H1 (cell line): Measurements from ENCODE around the gene CNTN5. TPM values are rescaled to one million over a fixed set of nuclear protein-coding genes. Genes with fewer than 3 reads are reported as not detected.

ENCODE experiments used
- CBX8 ChIP-seq: fragments of 300-800, 300-1000 bp; sonication (generic); IDR thresholded peaks from 2 replicates; pipeline ENCODE4 v1.7.1; 2016; ENCODE audit warnings: low read depth, low read length, borderline replicate concordance
- EZH2 ChIP-seq: fragments of 200-600 bp; sonication (generic); IDR thresholded peaks from 2 replicates; pipeline ENCODE4 v1.7.1; 2012; ENCODE audit warnings: low read depth, mild to moderate bottlenecking, moderate library complexity, low read length, inconsistent platforms; ENCODE audit not compliant: severe bottlenecking
- HDAC2 ChIP-seq, 2 experiments: fragments of 300-600 bp in 1 of 2; sonication (generic) in 1 of 2; IDR thresholded peaks; 2 replicates each; pipeline ENCODE4 v1.6.1; 2011 to 2012; ENCODE audit warnings: low read depth in 2 of 2, low read length in 2 of 2, mild to moderate bottlenecking in 2 of 2, moderate library complexity in 2 of 2, borderline replicate concordance in 1 of 2, inconsistent platforms in 1 of 2
- polyA plus RNA-seq, 7 experiments: library from polyadenylated mRNA; depleted of rRNA in 3 of 7; stranded (reverse) in 5 of 7; unstranded in 2 of 7; fragments of >200 nt in 5 of 7; fragments of 200-250 nt in 2 of 7; gene quantifications; 1 replicate in 5 of 7; 2 replicates in 1 of 7; 4 replicates in 1 of 7; pipeline versions ENCODE4 v1.2.1 to v1.2.3, GENCODE V29; 2011 to 2013; ENCODE audit warnings: missing spikeins in 2 of 7, mixed read lengths in 2 of 7
- total RNA-seq: library from RNA; stranded (reverse); fragmentation: NEBNext Ultra II Directional; extraction: Animal tissue kit (Norgen Biotek cat#: 25700); gene quantifications from 2 replicates; pipeline ENCODE4 v1.2.1, GENCODE V29; 2021

CNTN5 gene
- total and polyA plus RNA-seq, 2 of the 8 experiments (the other 6 are each of a cell fraction or from before 2014, with no cell fraction given): not detected

DNA sequence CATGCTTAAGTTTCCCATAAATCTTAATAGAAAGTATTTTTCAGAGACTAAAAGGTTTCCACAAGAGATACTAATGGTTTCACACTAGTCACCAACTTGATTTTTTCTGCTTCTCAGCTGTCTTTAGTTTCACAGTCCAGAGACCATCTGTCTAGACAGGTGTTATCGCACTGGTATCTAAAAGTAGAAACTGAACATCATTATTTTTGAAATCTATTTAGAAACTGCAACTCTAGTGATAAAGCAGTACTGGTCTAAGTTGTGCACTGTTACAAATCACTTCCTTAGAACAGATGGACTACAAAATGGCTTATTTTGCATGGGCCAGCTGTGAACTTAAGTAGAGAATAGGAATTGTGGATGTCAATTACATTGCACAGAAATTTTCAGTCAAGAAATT, 78.0 kb downstream of the CNTN5 start (continued):
- TF ChIP-seq CBX8 (no peak), EZH2 (no peak), HDAC2 (IDR thresholded peaks at IDR 0.05; ENCODE audit: borderline replicate concordance in 1 of 2, low read depth in 2 of 2, low read length in 2 of 2) (no peak)
